Esophagus squamous epithelium (tissue), 5 donors: Measurements from ENCODE around the gene DLK1. TPM values are rescaled to one million over a fixed set of nuclear protein-coding genes. Genes with fewer than 3 reads are reported as not detected.

ENCODE experiments used
- DNase-seq: peaks from one replicate; lab custom pipeline; 2025; lab: John Stamatoyannopoulos, UW
- H3K27ac ChIP-seq, 4 donors: fragments of 200-600 bp; sonication (generic); one replicate each; pipeline ENCODE4 v1.5.1; 2016 to 2019; ENCODE audit warnings: mild to moderate bottlenecking in 1 of 4
- H3K27me3 ChIP-seq, 4 donors: fragments of 200-600 bp; sonication (generic); 1 replicate in 3 of 4; 2 replicates in 1 of 4; pipeline versions ENCODE4 v1.5.1 to v1.6.0; 2017 to 2021; ENCODE audit warnings: antibody characterized with exemption in 1 of 4
- H3K36me3 ChIP-seq, 3 donors: fragments of 200-600 bp; sonication (generic); one replicate each; pipeline ENCODE4 v1.5.1; 2016 to 2019
- H3K4me1 ChIP-seq, 3 donors: fragments of 200-600 bp; sonication (generic); one replicate each; pipeline ENCODE4 v1.5.1; 2017 to 2019
- H3K4me3 ChIP-seq, 4 donors: fragments of 200-600 bp; sonication (generic); 1 replicate in 3 of 4; 2 replicates in 1 of 4; pipeline ENCODE4 v1.5.1; 2016 to 2019; ENCODE audit warnings: mild to moderate bottlenecking in 2 of 4, moderate library complexity in 1 of 4
- H3K9me3 ChIP-seq, 3 donors: fragments of 200-600 bp; sonication (generic); one replicate each; pipeline ENCODE4 v1.5.1; 2016 to 2019
- POLR2A ChIP-seq, 4 donors: fragments of 450-650 bp; IDR thresholded peaks; one replicate each; pipeline ENCODE4 v1.6.1; 2017; ENCODE audit warnings: antibody characterized with exemption in 4 of 4, mild to moderate bottlenecking in 4 of 4, moderate library complexity in 3 of 4
- WGBS, 2 donors: methylation state at CpG; one replicate each; pipeline ENCODE4 v1.1.5; 2018; 5-methylcytosine and 5-hydroxymethylcytosine counted together
- intact Hi-C: fragments of 100-400 bp; cut with DNase I; formaldehyde crosslinking; loops from one replicate; pipeline ENCODE4 v1.15.0; 2022
- total RNA-seq, 4 donors: library from RNA; depleted of rRNA; stranded (reverse); fragments of >200 nt; gene quantifications; one replicate each; pipeline ENCODE4 v1.1.0, GENCODE V29; 2016
- TF ChIP-seq, protein P1 (sequence below), 6 experiments: fragments of 450-650 bp in 4 of 6; fragments of 200-600 bp in 2 of 6; sonication (generic) in 2 of 6; IDR thresholded peaks; one replicate each; pipeline ENCODE4 v1.5.1; 2016 to 2019; ENCODE audit warnings: antibody characterized with exemption in 6 of 6, mild to moderate bottlenecking in 4 of 6, moderate library complexity in 4 of 6
- donor health status: DM: yes; HTN: yes; CAD: no.

Gene DLK1
- total RNA-seq, 4 donors from 2014 or later, result not detected

DNA sequence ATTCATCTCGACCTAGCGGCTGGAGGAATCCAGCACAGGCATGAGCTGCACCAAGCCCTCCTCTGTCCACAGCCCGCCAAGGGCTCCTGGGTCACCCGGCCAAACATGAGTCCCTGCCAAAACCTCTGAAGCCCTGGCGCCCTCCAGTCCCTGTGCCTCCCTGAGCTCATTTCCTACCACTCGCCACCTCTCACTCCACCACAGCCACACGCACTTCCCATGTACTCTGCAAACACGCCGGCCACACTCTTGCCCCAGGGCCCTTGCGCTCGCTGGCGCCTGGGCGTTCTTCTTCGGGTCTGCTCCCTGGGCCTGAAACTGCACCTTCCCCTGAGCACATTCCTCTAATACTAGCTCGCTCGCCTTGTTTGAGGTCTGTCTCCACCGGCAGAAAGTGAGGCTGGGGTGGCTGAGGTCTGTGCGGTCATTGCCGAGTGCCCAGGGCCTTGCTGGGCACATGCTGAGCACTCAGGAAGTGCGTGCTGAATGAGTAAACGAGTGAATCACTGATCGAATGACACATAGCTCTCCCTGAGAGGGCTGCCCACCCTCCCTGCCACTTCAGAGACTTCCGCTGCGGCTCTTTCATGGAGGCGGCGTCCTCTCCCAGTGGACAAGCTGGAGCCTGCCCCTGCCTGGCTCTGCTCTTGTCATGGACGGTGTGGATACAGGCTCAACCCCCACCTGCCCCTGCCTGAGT lies 33.7 kb upstream of the DLK1 start:
- no peak for DNase-seq
- TF ChIP-seq, protein P1, sequence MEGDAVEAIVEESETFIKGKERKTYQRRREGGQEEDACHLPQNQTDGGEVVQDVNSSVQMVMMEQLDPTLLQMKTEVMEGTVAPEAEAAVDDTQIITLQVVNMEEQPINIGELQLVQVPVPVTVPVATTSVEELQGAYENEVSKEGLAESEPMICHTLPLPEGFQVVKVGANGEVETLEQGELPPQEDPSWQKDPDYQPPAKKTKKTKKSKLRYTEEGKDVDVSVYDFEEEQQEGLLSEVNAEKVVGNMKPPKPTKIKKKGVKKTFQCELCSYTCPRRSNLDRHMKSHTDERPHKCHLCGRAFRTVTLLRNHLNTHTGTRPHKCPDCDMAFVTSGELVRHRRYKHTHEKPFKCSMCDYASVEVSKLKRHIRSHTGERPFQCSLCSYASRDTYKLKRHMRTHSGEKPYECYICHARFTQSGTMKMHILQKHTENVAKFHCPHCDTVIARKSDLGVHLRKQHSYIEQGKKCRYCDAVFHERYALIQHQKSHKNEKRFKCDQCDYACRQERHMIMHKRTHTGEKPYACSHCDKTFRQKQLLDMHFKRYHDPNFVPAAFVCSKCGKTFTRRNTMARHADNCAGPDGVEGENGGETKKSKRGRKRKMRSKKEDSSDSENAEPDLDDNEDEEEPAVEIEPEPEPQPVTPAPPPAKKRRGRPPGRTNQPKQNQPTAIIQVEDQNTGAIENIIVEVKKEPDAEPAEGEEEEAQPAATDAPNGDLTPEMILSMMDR (IDR thresholded peaks at IDR 0.05), result no peak
- no peak for TF ChIP-seq POLR2A (IDR thresholded peaks at IDR 0.05)
- intact Hi-C loops, result no loop called here
- Histone ChIP-seq H3K36me3 (no peaks in the 10 kb centered on the region), H3K9me3 (no peaks in the 10 kb centered on the region), H3K27me3 (peaks cover 0 to 28% (median 0%) of the 10 kb centered on the region in 4 donors), H3K4me1 (peaks cover 4 to 39% (median 17%) of the 10 kb centered on the region in 3 donors), H3K27ac (peak overlapping the region in 1 of 4 donors; percentile 35), H3K4me3 (no peak overlapping the region)
- 40 to 55% methylated on average over 21 to 25 of the region's 27 CpGs for WGBS, 2 donors

DNA sequence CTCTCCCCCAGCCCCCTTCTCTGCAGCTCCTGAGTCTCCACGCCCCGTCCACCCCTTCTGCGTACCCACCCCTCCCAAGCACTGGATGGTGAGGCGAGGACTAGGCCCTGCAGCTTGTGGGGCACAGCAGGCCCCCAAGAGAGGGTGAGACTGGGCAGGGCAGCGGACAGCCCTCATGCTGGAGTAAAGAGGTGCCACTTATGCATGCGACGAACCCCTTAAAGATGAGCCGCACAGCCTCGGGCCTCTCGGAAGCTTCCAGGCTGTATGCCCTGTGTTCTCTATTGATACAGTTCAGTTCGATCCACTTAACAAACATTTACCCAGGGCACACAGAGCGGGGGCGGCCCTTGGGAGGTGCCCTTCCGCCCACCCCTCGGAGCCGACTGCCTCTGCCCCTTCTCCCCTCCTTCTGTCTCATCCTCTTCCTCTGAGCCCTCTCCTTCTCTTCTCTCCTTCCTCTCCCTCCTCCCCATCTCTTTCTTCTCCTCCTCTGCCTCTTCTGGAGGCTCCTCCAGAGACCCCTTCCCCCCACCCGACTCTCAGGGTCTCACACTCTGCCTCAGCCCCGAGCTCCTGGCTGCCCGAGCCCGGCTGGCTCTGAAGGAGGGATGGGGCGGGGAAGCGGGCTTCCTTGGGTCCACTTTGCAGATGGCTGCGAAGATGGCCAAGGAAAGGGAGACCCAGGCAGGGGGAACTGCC lies 32.7 kb upstream of the DLK1 start:
- Histone ChIP-seq H3K9me3 (no peaks in the 10 kb centered on the region), H3K27ac (no peak overlapping the region), H3K27me3 (peaks cover 0 to 24% (median 0%) of the 10 kb centered on the region in 4 donors), H3K36me3 (no peaks in the 10 kb centered on the region), H3K4me1 (peaks cover 4 to 33% (median 17%) of the 10 kb centered on the region in 3 donors), H3K4me3 (no peak overlapping the region)
- TF ChIP-seq, protein P1 (IDR thresholded peaks at IDR 0.05), result no peak
- TF ChIP-seq POLR2A (IDR thresholded peaks at IDR 0.05), result no peak
- DNase-seq, result no peak
- 77 to 92% methylated on average over 7 to 9 of the region's 23 CpGs for WGBS, 2 donors
- intact Hi-C loops, result no loop called here

DNA sequence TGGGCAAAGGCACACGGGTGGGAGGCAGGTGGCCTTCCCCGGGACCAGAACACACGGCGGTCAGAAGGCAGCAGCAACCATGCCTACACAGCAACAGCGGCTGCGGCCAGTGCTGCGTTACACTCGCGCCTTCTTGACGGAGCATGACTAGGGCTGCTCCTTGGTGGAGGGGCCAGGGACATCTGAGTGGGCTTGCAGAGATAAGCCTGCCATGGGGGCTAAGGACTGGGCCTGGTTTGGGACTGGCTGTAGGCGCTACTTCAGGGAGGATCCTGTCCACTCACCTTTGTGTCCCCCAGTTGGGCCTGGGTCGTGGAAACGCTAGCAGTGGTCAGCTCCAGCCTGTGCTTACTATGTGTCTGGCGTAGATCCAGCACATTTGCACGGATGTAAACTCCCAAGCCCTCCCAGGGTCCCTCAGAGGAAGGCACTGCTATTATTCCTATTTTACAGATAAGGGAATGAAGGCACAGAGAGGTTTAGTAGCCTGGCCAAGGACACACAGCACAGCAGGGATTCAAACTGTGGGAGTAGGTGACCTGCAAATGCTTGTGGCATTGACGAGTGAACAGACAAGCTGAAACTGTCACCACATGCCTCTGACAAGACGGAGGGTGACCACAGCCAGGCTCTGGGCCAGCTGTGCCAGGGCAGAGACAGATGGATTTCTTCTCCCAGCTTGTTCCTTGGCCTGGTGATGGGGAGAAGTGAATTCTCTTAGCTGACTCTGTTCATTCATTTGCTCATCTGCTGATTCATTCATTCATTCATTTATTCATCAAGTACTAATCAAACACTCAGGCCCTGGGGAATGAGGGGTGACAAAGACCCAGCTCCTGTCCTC lies 31.9 kb upstream of the DLK1 start:
- H3K9me3 ChIP-seq, result no peaks in the 10 kb centered on the region
- intact Hi-C loops, result no loop called here
- TF ChIP-seq POLR2A (IDR thresholded peaks at IDR 0.05), result no peak
- TF ChIP-seq, protein P1 (IDR thresholded peaks at IDR 0.05), result no peak
- H3K36me3 ChIP-seq, result no peaks in the 10 kb centered on the region
- peaks cover 0 to 24% (median 0%) of the 10 kb centered on the region in 4 donors for H3K27me3 ChIP-seq
- DNase-seq, result no peak
- peaks cover 4 to 31% (median 17%) of the 10 kb centered on the region in 3 donors for H3K4me1 ChIP-seq
- H3K27ac ChIP-seq, result no peak overlapping the region
- no peak overlapping the region for H3K4me3 ChIP-seq
- 62% methylated on average over 8 of the region's 17 CpGs; no CpG with 5 or more reads in 1 of the 2 donors for WGBS, 2 donors

DNA sequence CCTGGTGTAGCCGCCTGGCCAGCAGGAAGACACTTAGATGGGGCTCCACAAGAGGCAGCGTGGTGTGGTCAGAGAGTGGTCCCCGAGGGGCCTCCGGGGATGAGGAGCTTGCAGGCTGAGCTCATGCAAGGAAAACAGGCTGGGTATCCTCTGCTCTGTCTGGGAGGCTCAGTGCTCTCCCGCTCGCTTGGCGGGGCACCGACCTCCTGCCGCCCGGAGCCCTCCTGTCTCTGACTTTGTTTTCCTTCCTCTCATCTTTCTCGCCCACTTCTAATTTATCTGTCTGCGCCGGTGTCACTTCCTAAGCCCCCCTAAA lies 31.3 kb upstream of the DLK1 start:
- no peaks in the 10 kb centered on the region for H3K36me3 ChIP-seq
- 77 to 85% methylated on average over 12 of the region's 13 CpGs for WGBS, 2 donors
- no peak for DNase-seq
- no peak overlapping the region for H3K27ac ChIP-seq
- intact Hi-C loops, result no loop called here
- peaks cover 0 to 20% (median 0%) of the 10 kb centered on the region in 4 donors for H3K27me3 ChIP-seq
- H3K9me3 ChIP-seq, result no peaks in the 10 kb centered on the region
- H3K4me1 ChIP-seq, result peaks cover 4 to 31% (median 17%) of the 10 kb centered on the region in 3 donors
- no peak for TF ChIP-seq POLR2A (IDR thresholded peaks at IDR 0.05)
- TF ChIP-seq, protein P1 (IDR thresholded peaks at IDR 0.05), result no peak
- H3K4me3 ChIP-seq, result no peak overlapping the region
